OCI-LY3 (cell line): ENCODE data around the gene SNX11.

Experiments
- H2AFZ ChIP-seq: fragments of 200-600, 300-600 bp; shearing (Covaris generic); 2 replicates; pipeline ENCODE4 v1.6.0; 2014; ENCODE audit warnings: antibody characterized with exemption, low read depth, low read length
- H3K27ac ChIP-seq: fragments of 200-600, 300-600 bp; sonication (generic); 2 replicates; pipeline ENCODE4 v1.5.1; 2014; ENCODE audit warnings: mild to moderate bottlenecking, low read length, moderate library complexity, mixed read lengths
- H3K27me3 ChIP-seq: fragments of 200-600, 300-600 bp; sonication (generic); 2 replicates; pipeline ENCODE4 v1.6.1; 2014; ENCODE audit warnings: low read depth, low read length, mixed read lengths
- H3K36me3 ChIP-seq: fragments of 200-600, 300-600 bp; sonication (generic); replicated peaks from 2 replicates; pipeline ENCODE3; 2014; ENCODE audit warnings: low read depth, low read length, mixed read lengths
- H3K4me1 ChIP-seq: fragments of 300-600, 200-600 bp; sonication (generic); 2 replicates; pipeline ENCODE4 v1.6.1; 2014; ENCODE audit warnings: low read length, mixed read lengths
- H3K4me2 ChIP-seq: fragments of 200-600, 300-600 bp; sonication (generic); 2 replicates; pipeline ENCODE4 v1.6.1; 2014; ENCODE audit warnings: low read length, mixed read lengths
- H3K4me3 ChIP-seq: fragments of 300-600, 200-600 bp; sonication (generic); 2 replicates; pipeline ENCODE4 v1.5.1; 2014; ENCODE audit warnings: antibody characterized with exemption, mild to moderate bottlenecking, low read length, moderate library complexity
- H3K79me2 ChIP-seq: fragments of 300-600, 200-600 bp; shearing (Covaris generic); 2 replicates; pipeline ENCODE4 v1.6.1; 2014; ENCODE audit warnings: mild to moderate bottlenecking, low read length, mixed read lengths
- H3K9ac ChIP-seq: fragments of 300-600, 200-600 bp; shearing (Covaris generic); 2 replicates; pipeline ENCODE4 v1.6.0; 2014; ENCODE audit warnings: mild to moderate bottlenecking, low read length, moderate library complexity
- H3K9me3 ChIP-seq: fragments of 200-600, 300-600 bp; shearing (Covaris generic); 2 replicates; pipeline ENCODE4 v1.6.1; 2014; ENCODE audit warnings: low read length, mixed read lengths; ENCODE audit not compliant: insufficient read depth
- H4K20me1 ChIP-seq: fragments of 200-600, 300-600 bp; sonication (generic); 2 replicates; pipeline ENCODE4 v1.6.1; 2016; ENCODE audit warnings: low read length, mixed read lengths; ENCODE audit not compliant: insufficient read depth
- EZH2phosphoT487 ChIP-seq: fragments of 200-600 bp; shearing (Covaris generic); IDR thresholded peaks from 2 replicates; pipeline ENCODE4 v1.6.1; 2018; ENCODE audit warnings: antibody characterized with exemption, mixed run types, low read depth
- TF ChIP-seq, protein P1 (sequence below): fragments of 200-600, 300-600 bp; sonication (generic); IDR thresholded peaks from 2 replicates; pipeline ENCODE4 v1.5.1; 2014; ENCODE audit warnings: antibody characterized with exemption, low read length, low read depth

SNX11 gene

DNA sequence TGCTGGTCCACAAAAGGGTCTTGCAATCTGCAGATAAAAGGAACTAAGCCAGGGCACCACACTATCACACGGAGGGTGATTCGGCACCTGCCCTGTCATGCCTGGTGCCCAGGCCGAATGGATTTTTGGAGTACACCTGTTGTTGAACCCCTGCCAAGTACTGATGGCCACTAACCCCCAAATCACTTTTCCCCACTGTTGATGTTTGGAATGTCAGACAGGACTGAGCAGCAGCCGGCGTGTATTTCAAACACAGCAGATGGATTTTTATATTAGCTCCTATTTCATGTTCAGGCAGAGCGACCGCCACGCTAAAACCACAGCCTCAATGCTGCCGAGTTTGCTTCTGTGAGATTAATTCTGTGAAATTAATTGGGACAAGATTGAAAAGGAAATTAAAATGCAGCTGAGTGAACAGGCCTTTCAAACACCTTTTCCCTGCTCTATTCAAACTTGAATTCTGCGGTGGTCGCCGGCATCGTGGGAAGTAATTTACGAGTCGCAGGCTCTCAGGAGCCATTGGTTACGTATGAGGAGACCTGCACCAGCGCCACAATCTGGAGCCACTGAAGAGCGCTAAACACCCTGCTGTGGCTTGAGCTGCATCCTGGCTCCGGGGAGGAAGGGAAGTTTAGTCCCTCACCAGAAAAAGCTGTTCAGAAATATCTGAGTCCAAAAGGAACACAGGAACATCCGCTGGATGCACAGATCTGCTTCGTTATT, 48.5 kb downstream of the SNX11 start:
- H2AFZ ChIP-seq = no peak overlapping the region
- no peaks in the 10 kb centered on the region for H3K36me3 ChIP-seq
- H3K4me2 ChIP-seq = no peak overlapping the region
- TF ChIP-seq EZH2phosphoT487 = no peak
- TF ChIP-seq, protein P1, sequence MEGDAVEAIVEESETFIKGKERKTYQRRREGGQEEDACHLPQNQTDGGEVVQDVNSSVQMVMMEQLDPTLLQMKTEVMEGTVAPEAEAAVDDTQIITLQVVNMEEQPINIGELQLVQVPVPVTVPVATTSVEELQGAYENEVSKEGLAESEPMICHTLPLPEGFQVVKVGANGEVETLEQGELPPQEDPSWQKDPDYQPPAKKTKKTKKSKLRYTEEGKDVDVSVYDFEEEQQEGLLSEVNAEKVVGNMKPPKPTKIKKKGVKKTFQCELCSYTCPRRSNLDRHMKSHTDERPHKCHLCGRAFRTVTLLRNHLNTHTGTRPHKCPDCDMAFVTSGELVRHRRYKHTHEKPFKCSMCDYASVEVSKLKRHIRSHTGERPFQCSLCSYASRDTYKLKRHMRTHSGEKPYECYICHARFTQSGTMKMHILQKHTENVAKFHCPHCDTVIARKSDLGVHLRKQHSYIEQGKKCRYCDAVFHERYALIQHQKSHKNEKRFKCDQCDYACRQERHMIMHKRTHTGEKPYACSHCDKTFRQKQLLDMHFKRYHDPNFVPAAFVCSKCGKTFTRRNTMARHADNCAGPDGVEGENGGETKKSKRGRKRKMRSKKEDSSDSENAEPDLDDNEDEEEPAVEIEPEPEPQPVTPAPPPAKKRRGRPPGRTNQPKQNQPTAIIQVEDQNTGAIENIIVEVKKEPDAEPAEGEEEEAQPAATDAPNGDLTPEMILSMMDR = no peak
- no peaks in the 10 kb centered on the region for H3K79me2 ChIP-seq
- no peak overlapping the region for H3K4me3 ChIP-seq
- H3K27me3 ChIP-seq = peaks cover 9% of the 10 kb centered on the region; the same call in 1 of the 2 replicates
- no peak overlapping the region for H3K9ac ChIP-seq
- H3K9me3 ChIP-seq = no peaks in the 10 kb centered on the region
- H4K20me1 ChIP-seq = no peaks in the 10 kb centered on the region
- peaks cover 10% of the 10 kb centered on the region for H3K4me1 ChIP-seq
- H3K27ac ChIP-seq = no peak overlapping the region

DNA sequence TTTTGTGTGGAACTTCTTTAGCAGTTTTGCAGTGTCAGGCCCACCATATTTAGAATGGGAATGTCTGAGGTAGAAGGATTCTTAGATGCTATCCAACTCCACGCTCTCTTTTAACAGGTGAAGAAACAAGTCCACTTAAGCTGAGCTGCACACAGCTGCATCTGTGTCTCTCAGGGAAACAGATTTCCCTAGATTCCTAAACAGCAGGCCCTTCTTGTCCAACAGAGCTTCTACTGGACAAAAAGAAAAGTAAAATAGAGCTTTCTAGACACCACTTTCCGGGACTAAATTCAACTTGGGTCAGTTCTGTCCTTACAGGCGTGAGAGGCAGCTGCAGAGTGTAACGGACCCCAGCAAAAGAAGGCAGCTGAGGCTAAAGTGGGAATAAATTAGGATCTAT, 51.7 kb downstream of the SNX11 start:
- H3K4me3 ChIP-seq = no peak overlapping the region
- H4K20me1 ChIP-seq = no peaks in the 10 kb centered on the region
- H3K27ac ChIP-seq = no peak overlapping the region
- H2AFZ ChIP-seq = no peak overlapping the region
- H3K79me2 ChIP-seq = no peaks in the 10 kb centered on the region
- no peak overlapping the region for H3K4me2 ChIP-seq
- no peak overlapping the region for H3K9ac ChIP-seq
- TF ChIP-seq, protein P1 = no peak
- TF ChIP-seq EZH2phosphoT487 = no peak
- H3K9me3 ChIP-seq = no peaks in the 10 kb centered on the region
- peaks cover 25% of the 10 kb centered on the region for H3K4me1 ChIP-seq
- no peaks in the 10 kb centered on the region for H3K27me3 ChIP-seq
- H3K36me3 ChIP-seq = no peaks in the 10 kb centered on the region

DNA sequence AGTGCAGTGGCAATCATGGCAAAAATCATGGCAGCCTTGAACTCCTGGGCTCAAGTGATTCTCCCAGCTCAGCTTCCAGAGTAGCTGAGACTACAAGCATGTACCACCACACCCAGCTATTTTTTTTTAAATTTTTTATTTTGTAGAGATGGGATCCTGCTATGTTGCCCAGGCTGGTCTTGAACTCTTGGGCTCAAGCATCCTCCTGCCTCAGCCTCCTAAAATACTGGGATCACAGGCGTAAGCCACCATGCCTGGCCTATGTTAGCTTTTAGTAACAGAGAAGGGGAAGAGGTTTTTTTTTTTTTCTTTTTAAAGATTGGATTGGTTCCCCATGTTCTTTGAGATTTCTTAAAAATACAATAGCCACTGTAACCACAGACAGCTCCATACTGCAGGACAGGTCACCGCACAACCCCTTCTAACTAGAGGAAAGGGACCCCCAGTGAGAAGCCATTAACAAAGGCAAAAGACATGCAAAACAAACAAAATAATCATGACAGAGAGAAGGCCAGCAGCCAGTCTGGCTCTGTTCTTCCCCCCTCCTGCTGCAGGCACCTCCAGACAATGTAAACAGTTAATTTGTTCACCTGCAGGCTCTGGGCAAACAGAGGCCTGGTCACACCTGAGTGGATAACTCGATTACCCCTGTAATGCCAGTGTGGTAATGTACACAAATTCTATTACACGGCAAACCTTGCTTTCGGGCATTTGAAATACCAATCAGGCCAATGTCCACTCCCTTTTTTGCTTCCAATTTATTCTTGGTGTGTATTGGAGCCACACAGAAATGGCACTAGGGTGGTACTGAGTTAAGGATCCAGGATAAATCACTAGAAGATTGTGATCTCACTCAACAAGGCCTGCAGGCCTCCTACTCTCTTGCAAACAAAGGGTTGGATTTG, 52.9 kb downstream of the SNX11 start:
- H3K9me3 ChIP-seq = no peaks in the 10 kb centered on the region
- TF ChIP-seq, protein P1 = no peak
- TF ChIP-seq EZH2phosphoT487 = no peak
- no peak overlapping the region for H3K9ac ChIP-seq
- H3K27me3 ChIP-seq = no peaks in the 10 kb centered on the region
- H3K79me2 ChIP-seq = no peaks in the 10 kb centered on the region
- no peak overlapping the region for H3K4me3 ChIP-seq
- H3K36me3 ChIP-seq = no peaks in the 10 kb centered on the region
- H3K27ac ChIP-seq = no peak overlapping the region
- no peak overlapping the region for H2AFZ ChIP-seq
- no peak overlapping the region for H3K4me2 ChIP-seq
- peaks cover 37% of the 10 kb centered on the region for H3K4me1 ChIP-seq
- no peaks in the 10 kb centered on the region for H4K20me1 ChIP-seq

DNA sequence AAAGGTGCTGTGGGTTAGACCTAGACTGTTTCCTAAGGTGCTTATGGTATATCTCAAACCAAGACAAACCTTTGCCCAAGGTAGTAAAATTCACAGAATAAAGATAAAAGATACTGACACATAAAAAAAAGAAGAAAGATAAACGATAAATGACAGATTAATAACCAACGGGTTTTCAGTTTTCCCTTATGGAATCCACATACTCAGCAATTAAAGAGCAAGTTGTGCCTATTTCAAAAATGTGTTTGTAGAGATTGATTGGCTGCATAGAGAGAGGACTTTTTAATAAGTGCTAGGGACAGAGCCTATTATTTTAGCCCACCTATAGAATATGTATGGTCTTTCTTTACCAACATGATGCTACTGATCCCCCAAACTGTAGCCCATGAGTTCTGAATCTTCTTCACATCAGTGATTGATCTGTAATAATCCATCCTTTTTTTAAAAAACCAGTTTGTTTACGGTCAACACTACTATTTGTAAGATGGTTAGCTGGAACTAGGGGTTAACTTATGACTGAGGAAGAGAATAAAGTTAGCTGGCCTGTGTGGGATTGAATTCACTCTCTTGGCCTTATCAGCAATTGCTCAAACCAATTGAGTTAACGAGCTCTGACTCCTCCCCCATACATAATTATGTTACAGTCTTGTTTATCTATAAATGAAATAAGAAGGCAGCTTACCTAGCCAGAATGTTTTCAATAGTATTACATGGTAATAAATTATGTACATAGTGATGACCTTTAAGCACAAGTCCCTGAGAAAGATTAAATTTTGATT, 53.8 kb downstream of the SNX11 start:
- TF ChIP-seq, protein P1 = no peak
- no peak for TF ChIP-seq EZH2phosphoT487
- no peak overlapping the region for H3K4me3 ChIP-seq
- no peak overlapping the region for H3K9ac ChIP-seq
- H3K4me1 ChIP-seq = peaks cover 46% of the 10 kb centered on the region
- no peaks in the 10 kb centered on the region for H3K36me3 ChIP-seq
- H3K9me3 ChIP-seq = no peaks in the 10 kb centered on the region
- H3K27me3 ChIP-seq = no peaks in the 10 kb centered on the region
- no peak overlapping the region for H2AFZ ChIP-seq
- no peak overlapping the region for H3K27ac ChIP-seq
- H3K4me2 ChIP-seq = no peak overlapping the region
- no peaks in the 10 kb centered on the region for H4K20me1 ChIP-seq
- H3K79me2 ChIP-seq = no peaks in the 10 kb centered on the region
